ENCODE results near the gene TTC38.

Gene TTC38

GRCh38 chr22:46280063-46280817 lies 12.4 kb downstream of the TTC38 start:
- DNase-seq = no peak

GRCh38 chr22:46280999-46281623 lies 13.3 kb downstream of the TTC38 start:
- DNase-seq = peak; percentile 74

- DNase-seq = no peak
Measured at GRCh38 chr22:46281866-46282678, 14.3 kb downstream of the TTC38 start.

- no peak for DNase-seq
Measured at GRCh38 chr22:46286006-46286405, 18.2 kb downstream of the TTC38 start.

- no peak for DNase-seq
Measured at GRCh38 chr22:46286941-46287872, 19.4 kb downstream of the TTC38 start.

GRCh38 chr22:46287873-46288751 lies 20.3 kb downstream of the TTC38 start:
- DNase-seq = peak; percentile 55

GRCh38 chr22:46288846-46289243 lies 21.0 kb downstream of the TTC38 start:
- no peak for DNase-seq

GRCh38 chr22:46289244-46289891 lies 21.6 kb downstream of the TTC38 start:
- peak; percentile 66 for DNase-seq

GRCh38 chr22:46290121-46290842 lies 22.5 kb downstream of the TTC38 start:
- peak; percentile 16 for DNase-seq

GRCh38 chr22:46290843-46291785 lies 23.3 kb downstream of the TTC38 start:
- no peak for DNase-seq

- DNase-seq = no peak
Measured at GRCh38 chr22:46292173-46292572, 24.4 kb downstream of the TTC38 start.

GRCh38 chr22:46292732-46293131 lies 24.9 kb downstream of the TTC38 start:
- no peak for DNase-seq

- DNase-seq = no peak
Measured at GRCh38 chr22:46293577-46294260, 25.9 kb downstream of the TTC38 start.

- DNase-seq = no peak
Measured at GRCh38 chr22:46294784-46295183, 27.0 kb downstream of the TTC38 start.

GRCh38 chr22:46295277-46295971 lies 27.6 kb downstream of the TTC38 start:
- DNase-seq = no peak

- peak; percentile 98 for DNase-seq
Measured at GRCh38 chr22:46296257-46297150, 28.7 kb downstream of the TTC38 start, which contains the start of gene GTSE1. Gene GTSE1 (plus strand): TSS chr22:46296870. CDS start chr22:46297401, 531 bp downstream.
